CD14-positive monocyte (primary cell): ENCODE measurements around the gene KIF1A. TPM values are rescaled to one million over a fixed set of nuclear protein-coding genes. Genes with fewer than 3 reads are reported as not detected.

Source experiments
- DNase-seq, 3 donors: peaks; one replicate each; pipeline ENCODE4 v3.0.0-alpha.2; 2011 to 2022
- H2AFZ ChIP-seq: 2 replicates; pipeline ENCODE4 v1.6.0; 2012; ENCODE audit warnings: mild to moderate bottlenecking, low read depth, low read length, inconsistent platforms; ENCODE audit not compliant: insufficient read depth, poor library complexity, severe bottlenecking
- H3K27ac ChIP-seq, 2 donors: 1 replicate in 1 of 2; 2 replicates in 1 of 2; pipeline ENCODE4 v1.5.1; 2012 to 2013; ENCODE audit warnings: low read length in 2 of 2, control low read depth in 1 of 2, inconsistent platforms in 1 of 2, low read depth in 1 of 2, mild to moderate bottlenecking in 1 of 2
- H3K27me3 ChIP-seq, 2 donors: one replicate each; pipeline versions ENCODE4 v1.6.0 to v1.6.1; 2011 to 2013; ENCODE audit warnings: low read length in 2 of 2; ENCODE audit not compliant: control insufficient read depth in 2 of 2, insufficient read depth in 2 of 2
- H3K36me3 ChIP-seq, 2 donors: replicated peaks in 1 of 2; 1 replicate in 1 of 2; 2 replicates in 1 of 2; pipeline versions ENCODE4 v1.5.1 to v1.6.1; 2012 to 2013; ENCODE audit warnings: low read length in 2 of 2, control low read depth in 1 of 2, inconsistent platforms in 1 of 2, mild to moderate bottlenecking in 1 of 2; ENCODE audit not compliant: insufficient read depth in 2 of 2, control insufficient read depth in 1 of 2
- H3K4me1 ChIP-seq, 2 donors: 1 replicate in 1 of 2; 2 replicates in 1 of 2; pipeline versions ENCODE4 v1.5.1 to v1.6.1; 2012 to 2013; ENCODE audit warnings: low read length in 2 of 2, control low read depth in 1 of 2, inconsistent platforms in 1 of 2, mild to moderate bottlenecking in 1 of 2, moderate library complexity in 1 of 2; ENCODE audit not compliant: insufficient read depth in 2 of 2, control insufficient read depth in 1 of 2
- H3K4me2 ChIP-seq: replicated peaks from 2 replicates; pipeline ENCODE3; 2012; ENCODE audit warnings: low read length, moderate library complexity, mild to moderate bottlenecking; ENCODE audit not compliant: poor library complexity, severe bottlenecking; ENCODE audit errors: extremely low read depth
- H3K4me3 ChIP-seq, 3 experiments: fragments of 200-600 bp in 1 of 3; sonication (generic) in 1 of 3; replicated peaks in 1 of 3; 1 replicate in 2 of 3; 2 replicates in 1 of 3; pipeline ENCODE4 v1.5.1; 2011 to 2013; ENCODE audit warnings: low read length in 3 of 3, mild to moderate bottlenecking in 3 of 3, control low read depth in 2 of 3, low read depth in 2 of 3, inconsistent platforms in 1 of 3, moderate library complexity in 1 of 3
- H3K79me2 ChIP-seq: 2 replicates; pipeline ENCODE4 v1.6.0; 2012; ENCODE audit warnings: mild to moderate bottlenecking, control low read depth, inconsistent platforms, low read length, moderate library complexity; ENCODE audit not compliant: insufficient read depth
- H3K9ac ChIP-seq: 2 replicates; pipeline ENCODE4 v1.6.0; 2017; ENCODE audit warnings: low read length, mild to moderate bottlenecking; ENCODE audit not compliant: insufficient read depth, poor library complexity, severe bottlenecking
- H3K9me3 ChIP-seq, 2 donors: replicated peaks in 1 of 2; 1 replicate in 1 of 2; 2 replicates in 1 of 2; pipeline versions ENCODE4 v1.5.1 to v1.6.1; 2012 to 2013; ENCODE audit warnings: low read length in 2 of 2, control low read depth in 1 of 2; ENCODE audit not compliant: control insufficient read depth in 1 of 2, insufficient read depth in 1 of 2
- H4K20me1 ChIP-seq: 2 replicates; pipeline ENCODE4 v1.6.0; 2012; ENCODE audit warnings: mild to moderate bottlenecking, low read length, control low read depth, moderate library complexity; ENCODE audit not compliant: insufficient read depth
- H3K27ac Mint-ChIP-seq, 7 donors: one replicate each; pipeline ENCODE4 v1.8.0; 2020; ENCODE audit warnings: mild to moderate bottlenecking in 7 of 7, mixed read lengths in 7 of 7, moderate library complexity in 6 of 7, inconsistent platforms in 2 of 7
- H3K27me3 Mint-ChIP-seq, 3 donors: one replicate each; pipeline ENCODE4 v1.8.0; 2021 to 2022; ENCODE audit warnings: low read depth in 3 of 3, mild to moderate bottlenecking in 3 of 3, mixed read lengths in 3 of 3, moderate library complexity in 3 of 3, inconsistent platforms in 1 of 3
- H3K36me3 Mint-ChIP-seq, 2 donors: one replicate each; pipeline ENCODE4 v1.8.0; 2020; ENCODE audit warnings: mixed read lengths in 2 of 2, inconsistent platforms in 1 of 2, mild to moderate bottlenecking in 1 of 2
- H3K4me1 Mint-ChIP-seq: one replicate; pipeline ENCODE4 v1.8.0; 2020; ENCODE audit warnings: mild to moderate bottlenecking, mixed read lengths
- H3K4me3 Mint-ChIP-seq, 2 donors: one replicate each; pipeline ENCODE4 v1.8.0; 2020; ENCODE audit warnings: mild to moderate bottlenecking in 2 of 2, mixed read lengths in 2 of 2, moderate library complexity in 1 of 2
- H3K9me3 Mint-ChIP-seq, 7 donors: one replicate each; pipeline ENCODE4 v1.8.0; 2020 to 2022; ENCODE audit warnings: mixed read lengths in 7 of 7, mild to moderate bottlenecking in 6 of 7, moderate library complexity in 6 of 7, inconsistent platforms in 2 of 7
- whole genome bisulfite sequencing: methylation state at CpG from one replicate; pipeline ENCODE4 v1.1.5; 2013; ENCODE audit warnings: missing lambda C conversion rate; ENCODE audit not compliant: insufficient coverage; 5-methylcytosine and 5-hydroxymethylcytosine counted together
- intact Hi-C, 2 donors: fragments of 100-400 bp; cut with micrococcal nuclease; formaldehyde crosslinking; loops; one replicate each; pipeline versions ENCODE4 v1.15.0 to v1.15.1; 2023
- polyA plus RNA-seq, 3 donors: library from polyadenylated mRNA; depleted of rRNA in 1 of 3; unstranded in 2 of 3; stranded (reverse) in 1 of 3; fragments of 300-500 nt in 2 of 3; fragments of >200 nt in 1 of 3; fragmentation: Illumina TruSeq in 2 of 3; gene quantifications; 1 replicate in 2 of 3; 2 replicates in 1 of 3; pipeline ENCODE4 v1.2.3, GENCODE V29; 2012 to 2021
- TF ChIP-seq, protein P1 (sequence below): fragments of 200-600 bp; IDR thresholded peaks from one replicate; pipeline ENCODE4 v1.8.0; 2022; ENCODE audit warnings: antibody characterized with exemption, mild to moderate bottlenecking

The KIF1A gene
- polyA plus RNA-seq, 3 donors, result not detected

DNA sequence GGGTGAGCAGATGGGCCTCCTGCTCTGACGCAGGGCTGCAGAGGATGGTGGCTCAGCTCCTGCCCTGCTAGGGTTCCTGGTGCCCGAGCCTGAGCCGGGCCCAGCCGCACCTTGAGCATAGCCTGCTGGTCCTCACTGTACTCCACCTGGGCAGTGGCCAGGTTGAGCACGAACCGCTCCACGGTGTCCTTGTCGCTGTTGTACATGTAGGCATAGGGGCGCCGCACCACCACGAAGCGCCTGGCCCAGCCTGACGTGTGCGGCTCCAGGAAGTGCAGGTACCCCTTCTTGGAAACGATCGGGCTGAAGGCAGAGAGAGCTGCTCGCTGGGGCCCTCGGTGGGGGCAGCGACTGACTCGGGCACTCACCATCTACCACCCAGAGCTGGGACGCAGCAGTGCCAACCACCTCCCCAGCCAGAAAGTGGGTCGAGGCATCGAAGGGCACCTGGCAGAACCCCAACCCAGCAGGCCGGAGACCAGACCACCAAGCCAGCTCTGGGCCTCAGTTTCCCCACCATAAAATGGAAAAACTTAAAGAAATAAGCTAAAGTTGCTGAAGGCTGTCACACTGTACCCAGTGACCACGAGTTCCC is 101.0 kb downstream of the KIF1A start:
- Histone ChIP-seq H4K20me1 (no peaks in the 10 kb centered on the region), H3K79me2 (no peaks in the 10 kb centered on the region), H3K4me3 (no peak overlapping the region), H3K27me3 (no peaks in the 10 kb centered on the region), H3K36me3 (no peaks in the 10 kb centered on the region), H3K9me3 (no peaks in the 10 kb centered on the region), H3K4me2 (no peak overlapping the region), H3K27ac (no peak overlapping the region), H3K9ac (no peak overlapping the region), H2AFZ (no peak overlapping the region), H3K4me1 (no peaks in the 10 kb centered on the region)
- Mint-ChIP-seq H3K9me3 (no peaks in the 10 kb centered on the region), H3K4me3 (no peak overlapping the region), H3K27ac (no peak overlapping the region), H3K27me3 (peaks cover 0 to 3% (median 1%) of the 10 kb centered on the region in 3 donors), H3K36me3 (no peaks in the 10 kb centered on the region), H3K4me1 (no peaks in the 10 kb centered on the region)
- WGBS, result 89% methylated on average over 25 of the region's 25 CpGs
- intact Hi-C loops, result no loop called here
- TF ChIP-seq, protein P1, sequence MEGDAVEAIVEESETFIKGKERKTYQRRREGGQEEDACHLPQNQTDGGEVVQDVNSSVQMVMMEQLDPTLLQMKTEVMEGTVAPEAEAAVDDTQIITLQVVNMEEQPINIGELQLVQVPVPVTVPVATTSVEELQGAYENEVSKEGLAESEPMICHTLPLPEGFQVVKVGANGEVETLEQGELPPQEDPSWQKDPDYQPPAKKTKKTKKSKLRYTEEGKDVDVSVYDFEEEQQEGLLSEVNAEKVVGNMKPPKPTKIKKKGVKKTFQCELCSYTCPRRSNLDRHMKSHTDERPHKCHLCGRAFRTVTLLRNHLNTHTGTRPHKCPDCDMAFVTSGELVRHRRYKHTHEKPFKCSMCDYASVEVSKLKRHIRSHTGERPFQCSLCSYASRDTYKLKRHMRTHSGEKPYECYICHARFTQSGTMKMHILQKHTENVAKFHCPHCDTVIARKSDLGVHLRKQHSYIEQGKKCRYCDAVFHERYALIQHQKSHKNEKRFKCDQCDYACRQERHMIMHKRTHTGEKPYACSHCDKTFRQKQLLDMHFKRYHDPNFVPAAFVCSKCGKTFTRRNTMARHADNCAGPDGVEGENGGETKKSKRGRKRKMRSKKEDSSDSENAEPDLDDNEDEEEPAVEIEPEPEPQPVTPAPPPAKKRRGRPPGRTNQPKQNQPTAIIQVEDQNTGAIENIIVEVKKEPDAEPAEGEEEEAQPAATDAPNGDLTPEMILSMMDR, result no peak
- no peak for DNase-seq

DNA sequence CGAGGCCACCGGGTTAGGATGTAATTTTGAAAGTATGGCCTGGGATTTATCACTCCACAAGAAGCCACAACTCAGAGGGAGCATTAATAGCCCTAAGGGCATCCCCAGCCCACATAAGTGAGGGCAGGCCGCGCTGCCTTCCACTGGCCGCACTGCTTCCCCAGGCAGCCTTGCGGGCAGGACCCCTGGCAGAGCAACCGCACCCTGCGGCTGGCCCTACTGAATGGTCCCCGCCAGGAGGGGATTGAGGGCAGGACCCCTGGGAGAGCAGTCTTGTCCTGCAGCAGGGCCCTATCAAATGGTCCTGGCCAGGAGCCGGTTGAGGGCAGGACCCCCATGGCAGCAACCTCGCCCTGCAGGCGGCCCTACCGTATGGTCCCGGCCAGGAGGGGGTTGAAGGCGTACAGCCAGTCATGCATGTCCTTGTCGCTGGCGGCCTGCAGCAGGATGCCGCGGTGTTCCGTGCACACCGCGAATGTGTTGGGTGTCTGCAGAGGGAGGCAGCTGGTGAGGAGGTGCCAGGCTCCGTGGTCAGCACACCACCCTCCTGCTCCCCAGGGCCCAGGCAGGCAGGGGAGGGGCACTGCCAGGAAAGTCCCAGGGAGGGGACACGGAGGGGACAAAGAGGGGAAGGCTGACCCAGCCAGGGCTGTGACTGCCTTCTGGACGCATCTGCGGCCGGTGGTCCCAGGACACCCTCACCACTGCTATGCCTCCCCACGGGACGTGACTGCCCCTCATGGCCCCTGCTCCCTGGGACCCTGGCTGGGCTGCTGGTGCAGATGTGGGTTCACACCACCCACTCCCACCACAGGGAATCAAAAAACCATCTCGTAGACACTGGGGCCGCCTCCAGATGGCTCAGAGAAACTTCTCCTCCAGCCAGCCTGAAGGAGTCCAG is 102.1 kb downstream of the KIF1A start:
- no peaks in the 10 kb centered on the region for H3K9me3 Mint-ChIP-seq
- no peaks in the 10 kb centered on the region for H3K9me3 ChIP-seq
- H3K4me2 ChIP-seq, result no peak overlapping the region
- TF ChIP-seq, protein P1, result no peak
- H4K20me1 ChIP-seq, result no peaks in the 10 kb centered on the region
- no peaks in the 10 kb centered on the region for H3K4me1 Mint-ChIP-seq
- peak overlapping the region in 1 of 7 donors; percentile 50 for H3K27ac Mint-ChIP-seq
- intact Hi-C loops, result no loop called here
- no peaks in the 10 kb centered on the region for H3K36me3 Mint-ChIP-seq
- no peak overlapping the region for H3K9ac ChIP-seq
- DNase-seq, result no peak
- no peaks in the 10 kb centered on the region for H3K36me3 ChIP-seq
- H3K4me3 Mint-ChIP-seq, result no peak overlapping the region
- no peaks in the 10 kb centered on the region for H3K4me1 ChIP-seq
- 93% methylated on average over 19 of the region's 31 CpGs for WGBS
- no peaks in the 10 kb centered on the region for H3K27me3 ChIP-seq
- no peak overlapping the region for H2AFZ ChIP-seq
- no peaks in the 10 kb centered on the region for H3K79me2 ChIP-seq
- H3K27ac ChIP-seq, result no peak overlapping the region
- H3K27me3 Mint-ChIP-seq, result peaks cover 0 to 5% (median 1%) of the 10 kb centered on the region in 3 donors
- no peak overlapping the region for H3K4me3 ChIP-seq
